Duodenal mucosa (tissue), 2 donors: ENCODE results near the gene RHOBTB1.

ENCODE experiments used
- H3K27ac ChIP-seq: one replicate; pipeline ENCODE4 v1.7.0; 2013; ENCODE audit warnings: low read depth, low read length
- H3K27me3 ChIP-seq, 2 donors: one replicate each; pipeline ENCODE4 v1.7.0; 2013; ENCODE audit warnings: low read length in 2 of 2, control low read depth in 1 of 2; ENCODE audit not compliant: insufficient read depth in 2 of 2, control insufficient read depth in 1 of 2
- H3K36me3 ChIP-seq, 2 donors: one replicate each; pipeline ENCODE4 v1.7.0; 2013; ENCODE audit warnings: low read length in 2 of 2, control low read depth in 1 of 2; ENCODE audit not compliant: insufficient read depth in 2 of 2, control insufficient read depth in 1 of 2
- H3K4me1 ChIP-seq, 2 donors: one replicate each; pipeline ENCODE4 v1.7.0; 2013; ENCODE audit warnings: low read length in 2 of 2, control low read depth in 1 of 2; ENCODE audit not compliant: insufficient read depth in 2 of 2, control insufficient read depth in 1 of 2
- H3K4me3 ChIP-seq, 2 donors: one replicate each; pipeline ENCODE4 v1.7.0; 2013; ENCODE audit warnings: low read length in 2 of 2, low read depth in 1 of 2
- H3K9ac ChIP-seq, 2 donors: one replicate each; pipeline ENCODE4 v1.7.0; 2013; ENCODE audit warnings: low read length in 2 of 2, low read depth in 1 of 2
- H3K9me3 ChIP-seq, 2 donors: one replicate each; pipeline ENCODE4 v1.7.0; 2013; ENCODE audit warnings: low read length in 2 of 2, control low read depth in 1 of 2; ENCODE audit not compliant: control insufficient read depth in 1 of 2

RHOBTB1 gene

DNA sequence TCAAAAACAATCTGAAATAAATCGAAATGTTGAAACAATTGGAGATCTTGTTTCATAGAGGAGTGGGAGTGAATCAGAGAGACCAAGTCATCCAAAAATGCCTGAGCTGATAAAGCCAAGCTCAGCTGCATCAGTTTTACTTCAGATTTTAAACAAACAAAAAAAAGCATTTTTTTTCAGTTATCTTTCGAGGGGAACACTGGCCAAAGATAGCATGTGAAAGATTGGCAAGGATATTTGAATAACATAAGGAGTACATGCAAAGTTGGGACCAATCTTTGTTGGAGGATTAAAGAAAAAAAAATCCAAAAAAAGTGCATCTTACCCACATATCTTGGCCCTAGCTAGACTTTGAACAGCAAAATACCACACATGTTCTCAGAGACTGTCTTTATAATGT lies 47.2 kb downstream of the RHOBTB1 start:
- H3K9ac ChIP-seq, result no peak overlapping the region

DNA sequence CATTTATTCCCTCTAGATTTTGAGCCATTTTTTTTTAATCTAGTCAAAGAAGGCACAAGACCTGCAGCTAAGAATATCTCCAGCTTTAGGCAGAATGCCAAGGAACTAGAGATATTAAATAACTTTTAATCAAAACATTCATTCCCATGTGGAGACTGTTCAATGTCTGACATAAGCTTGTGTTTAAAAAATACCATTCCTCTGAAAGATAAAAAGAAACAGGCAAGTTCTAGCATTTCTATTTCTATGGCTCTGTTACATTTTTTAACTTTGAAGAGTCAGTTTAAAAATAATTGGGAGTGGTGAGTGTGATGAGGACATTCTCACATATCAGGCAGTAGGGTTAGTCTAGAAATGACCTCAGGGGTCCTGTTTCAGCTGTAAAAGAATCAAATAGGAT lies 48.0 kb downstream of the RHOBTB1 start:
- H3K27ac ChIP-seq, result no peak overlapping the region
- H3K4me1 ChIP-seq, result no peaks in the 10 kb centered on the region
- no peaks in the 10 kb centered on the region for H3K9me3 ChIP-seq
- no peak overlapping the region for H3K4me3 ChIP-seq
- no peak overlapping the region for H3K9ac ChIP-seq
- no peaks in the 10 kb centered on the region for H3K27me3 ChIP-seq
- no peaks in the 10 kb centered on the region for H3K36me3 ChIP-seq

More for the DNA sequence above, 47.2 kb downstream of the RHOBTB1 start:
- H3K9me3 ChIP-seq, result no peaks in the 10 kb centered on the region
- H3K27me3 ChIP-seq, result no peaks in the 10 kb centered on the region
- H3K27ac ChIP-seq, result no peak overlapping the region
- no peaks in the 10 kb centered on the region for H3K4me1 ChIP-seq
- no peaks in the 10 kb centered on the region for H3K36me3 ChIP-seq
- no peak overlapping the region for H3K4me3 ChIP-seq

DNA sequence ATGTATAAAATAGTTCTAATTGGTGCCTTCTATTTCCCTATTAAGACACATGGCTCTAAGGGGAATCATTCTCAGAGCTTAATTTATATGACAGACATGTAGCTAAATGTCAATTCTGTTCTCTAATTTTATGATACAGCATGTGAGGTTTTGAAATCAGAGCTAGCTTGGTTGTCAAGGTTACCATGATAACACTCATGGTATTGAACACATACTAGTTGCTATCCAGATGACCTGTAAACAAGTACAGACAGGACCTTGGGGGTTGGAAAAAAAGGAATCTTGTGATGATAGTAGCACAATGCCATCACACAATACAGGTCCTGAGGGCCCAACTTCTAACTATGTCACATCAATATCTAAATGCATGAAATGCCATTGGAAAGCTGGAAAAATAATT lies 49.2 kb downstream of the RHOBTB1 start:
- Histone ChIP-seq H3K9ac (no peak overlapping the region), H3K36me3 (no peaks in the 10 kb centered on the region), H3K9me3 (no peaks in the 10 kb centered on the region), H3K27me3 (no peaks in the 10 kb centered on the region), H3K4me3 (no peak overlapping the region), H3K27ac (no peak overlapping the region), H3K4me1 (no peaks in the 10 kb centered on the region)

DNA sequence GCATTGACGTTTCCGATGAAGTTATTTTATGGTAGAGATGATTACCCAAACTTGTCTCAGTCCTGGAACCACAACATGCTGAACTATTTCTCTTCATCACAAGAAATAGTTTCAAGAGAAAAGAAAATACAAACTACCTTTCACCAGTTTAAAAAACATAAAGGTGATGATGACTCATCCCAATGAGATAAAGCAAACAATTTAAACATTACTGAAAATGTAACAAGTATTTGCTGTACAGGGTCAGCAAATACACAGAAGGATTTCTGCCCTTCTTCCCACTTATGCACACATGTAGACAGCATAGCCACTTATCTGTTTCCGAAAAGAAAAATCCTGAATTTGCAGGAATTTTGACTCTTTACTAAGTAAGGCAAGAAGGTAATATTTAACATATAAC lies 50.8 kb downstream of the RHOBTB1 start:
- Histone ChIP-seq H3K36me3 (no peaks in the 10 kb centered on the region), H3K27ac (no peak overlapping the region), H3K4me3 (no peak overlapping the region), H3K4me1 (no peaks in the 10 kb centered on the region), H3K27me3 (no peaks in the 10 kb centered on the region), H3K9me3 (no peaks in the 10 kb centered on the region), H3K9ac (no peak overlapping the region)

DNA sequence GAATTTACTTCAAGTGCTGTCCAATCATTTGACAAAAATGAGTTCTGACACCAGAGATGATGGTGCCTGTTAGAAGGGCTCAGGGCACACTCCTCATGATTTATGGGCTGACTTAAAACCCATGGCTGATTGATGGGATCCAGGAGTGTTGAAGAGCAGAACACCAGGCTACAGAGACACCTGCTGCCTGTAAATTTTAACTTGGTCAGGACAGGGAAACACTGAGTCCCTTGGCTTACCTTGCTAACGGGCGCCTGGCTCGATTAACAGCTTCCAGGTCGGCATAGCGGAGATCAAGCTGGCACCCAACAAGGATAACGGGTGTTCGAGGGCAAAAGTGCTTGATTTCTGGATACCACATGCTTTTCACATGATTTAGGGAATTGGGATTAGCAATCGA lies 51.4 kb downstream of the RHOBTB1 start:
- Histone ChIP-seq H3K4me1 (no peaks in the 10 kb centered on the region), H3K4me3 (no peak overlapping the region)

DNA sequence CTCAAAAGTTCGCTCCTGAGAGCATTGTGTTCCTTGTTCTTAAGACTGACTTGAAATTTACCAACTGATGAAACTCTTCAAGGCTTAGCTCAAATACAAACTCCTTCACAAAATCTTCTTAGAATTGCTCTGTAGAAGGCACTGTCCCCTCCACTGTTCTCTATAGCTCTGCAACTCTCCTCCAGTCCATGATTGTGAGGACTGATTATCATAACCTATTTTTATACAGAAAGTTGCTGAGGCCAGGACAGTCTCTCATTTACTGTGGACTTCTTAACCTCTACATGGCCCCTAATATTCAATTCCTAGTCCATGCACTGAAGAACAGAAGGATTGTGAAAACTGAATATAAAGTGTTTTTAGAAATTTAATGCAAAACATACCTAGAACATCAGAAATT lies 53.2 kb downstream of the RHOBTB1 start:
- Histone ChIP-seq H3K4me1 (no peaks in the 10 kb centered on the region), H3K4me3 (no peak overlapping the region), H3K9ac (no peak overlapping the region), H3K9me3 (no peaks in the 10 kb centered on the region), H3K36me3 (peaks cover 0 to 2% of the 10 kb centered on the region in 2 donors), H3K27me3 (no peaks in the 10 kb centered on the region), H3K27ac (no peak overlapping the region)

More for the DNA sequence above, 51.4 kb downstream of the RHOBTB1 start:
- Histone ChIP-seq H3K27me3 (no peaks in the 10 kb centered on the region), H3K36me3 (peaks cover 0 to 2% of the 10 kb centered on the region in 2 donors), H3K9me3 (no peaks in the 10 kb centered on the region), H3K27ac (no peak overlapping the region), H3K9ac (no peak overlapping the region)

DNA sequence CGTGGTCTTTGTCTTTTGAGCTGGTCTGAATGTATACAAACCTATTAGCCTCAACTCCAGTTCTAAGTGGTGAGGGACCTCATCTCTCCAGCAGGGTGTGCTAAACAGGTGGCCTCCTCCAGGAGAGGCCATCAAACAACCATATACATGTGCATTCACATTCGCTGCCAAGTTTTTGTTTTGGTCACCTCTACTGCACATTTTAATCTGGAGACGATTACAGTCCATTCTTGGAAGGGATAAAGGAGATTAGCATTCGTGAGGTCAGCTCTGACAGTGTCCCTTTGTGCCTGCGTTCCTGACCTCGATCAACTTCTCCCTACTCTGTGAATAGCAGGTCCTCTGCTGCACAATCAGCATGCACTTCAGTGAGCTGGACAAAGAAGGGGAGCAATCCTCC lies 60.8 kb downstream of the RHOBTB1 start:
- no peak overlapping the region for H3K9ac ChIP-seq
- peaks cover 0 to 13% of the 10 kb centered on the region in 2 donors for H3K36me3 ChIP-seq
- no peaks in the 10 kb centered on the region for H3K27me3 ChIP-seq
- H3K4me1 ChIP-seq, result no peaks in the 10 kb centered on the region
- no peaks in the 10 kb centered on the region for H3K9me3 ChIP-seq
- no peak overlapping the region for H3K27ac ChIP-seq
- no peak overlapping the region for H3K4me3 ChIP-seq

DNA sequence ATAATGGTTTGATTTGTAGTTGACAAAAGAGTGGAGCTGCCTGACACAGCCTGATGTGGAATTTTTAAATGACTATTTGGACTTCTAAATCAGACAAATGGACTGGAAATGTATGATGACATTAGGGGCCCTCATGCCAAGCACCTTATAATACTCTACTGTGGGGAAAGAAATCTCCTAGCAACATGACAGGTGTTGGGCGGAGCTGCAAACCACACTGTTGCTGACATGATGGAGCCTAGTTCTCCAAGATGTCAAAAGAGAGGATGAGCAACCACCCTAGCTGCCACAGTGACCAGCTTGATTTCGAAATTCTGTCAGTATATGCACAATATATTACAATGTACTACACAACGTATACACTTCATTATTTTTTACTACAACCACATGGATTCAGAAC lies 65.8 kb downstream of the RHOBTB1 start:
- Histone ChIP-seq H3K36me3 (peaks cover 0 to 3% of the 10 kb centered on the region in 2 donors), H3K27me3 (no peaks in the 10 kb centered on the region), H3K27ac (no peak overlapping the region), H3K9ac (no peak overlapping the region), H3K4me1 (peaks cover 5% of the 10 kb centered on the region in 2 donors), H3K4me3 (no peak overlapping the region), H3K9me3 (no peaks in the 10 kb centered on the region)

DNA sequence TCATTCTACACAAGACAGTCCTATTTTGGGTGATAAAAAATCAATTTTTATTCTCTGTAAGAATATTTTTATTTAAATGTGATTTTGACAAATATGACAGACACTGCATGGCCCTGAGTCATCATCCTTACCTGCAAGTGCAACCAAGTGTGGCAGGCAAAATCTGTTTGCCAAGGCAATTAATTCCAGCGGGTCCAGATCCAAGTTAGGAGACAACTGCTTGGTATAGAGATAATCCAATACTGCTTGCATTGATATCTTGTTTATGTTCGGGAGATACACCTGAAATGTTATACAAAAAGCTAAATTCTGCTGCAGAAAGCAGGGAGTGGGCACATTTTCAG lies 66.2 kb downstream of the RHOBTB1 start:
- Histone ChIP-seq H3K27me3 (no peaks in the 10 kb centered on the region), H3K9me3 (no peaks in the 10 kb centered on the region), H3K27ac (no peak overlapping the region), H3K36me3 (peaks cover 0 to 3% of the 10 kb centered on the region in 2 donors), H3K9ac (no peak overlapping the region), H3K4me3 (no peak overlapping the region), H3K4me1 (peaks cover 5% of the 10 kb centered on the region in 2 donors)

DNA sequence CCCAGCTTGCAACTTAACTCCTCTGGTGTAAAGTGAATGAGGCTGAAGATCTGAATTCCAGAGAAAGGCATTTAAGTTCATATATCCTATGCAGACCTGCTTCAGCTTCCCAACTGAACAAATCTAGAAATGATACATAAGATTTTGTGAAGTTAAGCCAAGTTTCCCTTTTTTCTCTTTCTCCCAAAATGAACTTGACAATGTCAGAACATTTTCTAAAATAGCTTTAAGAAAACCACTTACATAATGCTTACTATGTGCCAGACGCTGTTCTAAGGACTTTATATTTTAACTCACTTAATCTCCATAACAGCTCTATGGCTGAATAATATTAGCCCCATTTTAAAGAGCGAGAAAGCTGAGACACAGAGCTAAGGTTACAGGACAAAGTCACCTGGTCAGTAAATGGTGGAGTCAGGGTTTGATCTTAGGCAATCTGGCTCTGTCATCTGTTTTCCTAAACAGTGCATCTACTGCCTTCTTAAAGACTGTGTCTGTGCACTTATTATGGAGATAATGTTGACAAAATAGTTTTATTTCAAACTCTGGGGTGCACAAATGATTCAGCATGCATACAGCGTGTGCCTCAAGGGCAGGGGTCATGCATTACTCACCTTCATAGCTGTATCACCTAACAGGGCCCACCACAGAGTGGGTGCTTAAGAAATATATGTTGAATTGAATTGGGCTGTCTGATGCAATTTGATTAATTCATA lies 66.8 kb downstream of the RHOBTB1 start:
- Histone ChIP-seq H3K27ac (no peak overlapping the region), H3K27me3 (no peaks in the 10 kb centered on the region), H3K4me1 (peaks cover 5% of the 10 kb centered on the region in 2 donors), H3K36me3 (peaks cover 0 to 3% of the 10 kb centered on the region in 2 donors), H3K4me3 (no peak overlapping the region), H3K9ac (no peak overlapping the region), H3K9me3 (no peaks in the 10 kb centered on the region)
